B cell (primary cell): ENCODE data around the gene GADD45B. TPM values are rescaled to one million over a fixed set of nuclear protein-coding genes. Genes with fewer than 3 reads are reported as not detected.
"Not testable (repeated sequence)": the region's sequence is repeated elsewhere in the genome, so short reads cannot be mapped to it uniquely, and the experiment has no call there.

ENCODE experiments used
- ATAC-seq: fragments of 200-7000 bp; cut with Tn5 transposase; one replicate; pipeline ENCODE4 v1.10.0; 2021; ENCODE audit warnings: low read depth, mild to moderate bottlenecking, moderate number of reproducible peaks, moderate library complexity
- CTCF ChIA-PET: fragments of 350-600 bp; sonication (Branson Sonifier 250); formaldehyde crosslinking; loops from one replicate; lab custom pipeline; 2021; ENCODE audit warnings: antibody characterized with exemption, inconsistent platforms; lab: Charles Lee
- POLR2A ChIA-PET: fragments of 350-600 bp; sonication (Branson Sonifier 250); formaldehyde crosslinking; loops from one replicate; lab custom pipeline; 2021; ENCODE audit warnings: antibody characterized with exemption; lab: Charles Lee
- DNase-seq: peaks from one replicate; pipeline ENCODE4 v3.0.0; 2013
- H2AFZ ChIP-seq: 2 replicates; pipeline ENCODE4 v1.6.1; 2012; ENCODE audit warnings: mild to moderate bottlenecking, low read depth, low read length; ENCODE audit not compliant: insufficient read depth, poor library complexity, severe bottlenecking
- H3K27ac ChIP-seq, 2 donors: 1 replicate in 1 of 2; 2 replicates in 1 of 2; pipeline ENCODE4 v1.5.1; 2012 to 2013; ENCODE audit warnings: low read length in 2 of 2, mild to moderate bottlenecking in 2 of 2, moderate library complexity in 1 of 2
- H3K27me3 ChIP-seq, 4 experiments: fragments of 200-600 bp in 1 of 4; sonication (generic) in 1 of 4; replicated peaks in 1 of 4; 1 replicate in 2 of 4; 2 replicates in 2 of 4; pipeline versions ENCODE4 v1.6.1 to v1.7.0; 2013 to 2016; ENCODE audit warnings: low read length in 3 of 4, mild to moderate bottlenecking in 2 of 4, mixed read lengths in 1 of 4, moderate library complexity in 1 of 4; ENCODE audit not compliant: insufficient read depth in 4 of 4, control insufficient read depth in 3 of 4; ENCODE audit errors: control extremely low read depth in 1 of 4
- H3K36me3 ChIP-seq, 2 experiments: replicated peaks in 1 of 2; 1 replicate in 1 of 2; 2 replicates in 1 of 2; pipeline versions ENCODE4 v1.6.1 to v1.7.1; 2013; ENCODE audit warnings: low read length in 1 of 2; ENCODE audit not compliant: insufficient read depth in 2 of 2, control insufficient read depth in 1 of 2; ENCODE audit errors: control extremely low read depth in 1 of 2, extremely low read depth in 1 of 2
- H3K4me1 ChIP-seq, 2 donors: fragments of 200-600 bp in 1 of 2; sonication (generic) in 1 of 2; 1 replicate in 1 of 2; 2 replicates in 1 of 2; pipeline versions ENCODE4 v1.5.1 to v1.6.1; 2013 to 2017; ENCODE audit warnings: low read length in 2 of 2; ENCODE audit not compliant: control insufficient read depth in 2 of 2, insufficient read depth in 2 of 2
- H3K4me2 ChIP-seq: replicated peaks from 2 replicates; pipeline ENCODE3; 2012; ENCODE audit warnings: mild to moderate bottlenecking, low read depth, low read length; ENCODE audit not compliant: poor library complexity, severe bottlenecking
- H3K4me3 ChIP-seq, 5 experiments: fragments of 200-600 bp in 1 of 5; sonication (generic) in 1 of 5; 1 replicate in 3 of 5; 2 replicates in 2 of 5; pipeline versions ENCODE4 v1.5.1 to v1.7.0; 2011 to 2016; ENCODE audit warnings: low read length in 4 of 5, mild to moderate bottlenecking in 4 of 5, low read depth in 2 of 5, control low read depth in 1 of 5, moderate library complexity in 1 of 5; ENCODE audit not compliant: insufficient read depth in 1 of 5; ENCODE audit errors: control extremely low read depth in 1 of 5, extremely low read depth in 1 of 5
- H3K79me2 ChIP-seq: fragments of 200-600 bp; sonication (generic); one replicate; pipeline ENCODE4 v1.6.0; 2016; ENCODE audit warnings: low read length; ENCODE audit not compliant: control insufficient read depth, insufficient read depth
- H3K9ac ChIP-seq: fragments of 200-600 bp; sonication (generic); 2 replicates; pipeline ENCODE4 v1.6.1; 2017; ENCODE audit warnings: mild to moderate bottlenecking, low read length, moderate library complexity
- H3K9me3 ChIP-seq, 3 donors: one replicate each; pipeline versions ENCODE4 v1.6.1 to v1.7.1; 2013; ENCODE audit warnings: low read length in 2 of 3; ENCODE audit not compliant: control insufficient read depth in 2 of 3, insufficient read depth in 1 of 3; ENCODE audit errors: control extremely low read depth in 1 of 3
- H4K20me1 ChIP-seq: 2 replicates; pipeline ENCODE4 v1.6.0; 2012; ENCODE audit warnings: mild to moderate bottlenecking, low read length; ENCODE audit not compliant: insufficient read depth, control insufficient read depth, poor library complexity, severe bottlenecking
- H3K27ac Mint-ChIP-seq: one replicate; pipeline ENCODE4 v1.8.0; 2021; ENCODE audit warnings: mixed read lengths
- H3K27me3 Mint-ChIP-seq: one replicate; pipeline ENCODE4 v1.8.0; 2021; ENCODE audit warnings: mixed read lengths
- H3K4me1 Mint-ChIP-seq: one replicate; pipeline ENCODE4 v1.8.0; 2021; ENCODE audit warnings: mixed read lengths
- H3K4me3 Mint-ChIP-seq: one replicate; pipeline ENCODE4 v1.8.0; 2021; ENCODE audit warnings: mixed read lengths
- H3K9me3 Mint-ChIP-seq: one replicate; pipeline ENCODE4 v1.8.0; 2022; ENCODE audit warnings: mixed read lengths; ENCODE audit not compliant: insufficient read depth
- CTCF ChIP-seq: fragments of 200-600 bp; IDR thresholded peaks from one replicate; pipeline ENCODE4 v1.8.0; 2022; ENCODE audit warnings: antibody characterized with exemption, mild to moderate bottlenecking
- EZH2 ChIP-seq: IDR thresholded peaks from 2 replicates; pipeline ENCODE4 v1.6.1; 2012; ENCODE audit warnings: borderline replicate concordance, low read depth, mild to moderate bottlenecking, moderate library complexity, low read length; ENCODE audit not compliant: insufficient read depth, poor library complexity, severe bottlenecking
- WGBS: methylation state at CpG from one replicate; pipeline ENCODE4 v1.1.5; 2013; ENCODE audit warnings: missing lambda C conversion rate; ENCODE audit not compliant: insufficient coverage; 5-methylcytosine and 5-hydroxymethylcytosine counted together
- intact Hi-C: fragments of 100-400 bp; cut with micrococcal nuclease; formaldehyde crosslinking; loops from one replicate; pipeline ENCODE4 v1.10.0; 2022
- polyA plus RNA-seq: library from polyadenylated mRNA; depleted of rRNA; stranded (reverse); fragments of >200 nt; gene quantifications from 2 replicates; pipeline ENCODE4 v1.2.3, GENCODE V29; 2012
- total RNA-seq, 2 donors: library from RNA; stranded (reverse); fragments of 120-200 nt in 1 of 2; gene quantifications; 1 replicate in 1 of 2; 2 replicates in 1 of 2; pipeline versions ENCODE4 v1.2.3 to v1.2.4, GENCODE V29; 2013 to 2022

GADD45B gene
- total and polyA plus RNA-seq, 2 donors (not counting 1 experiment from before 2014, with no cell fraction given) = 166 to 215 TPM

- Histone ChIP-seq H3K27ac (no peak overlapping the region), H3K9me3 (no peaks in the 10 kb centered on the region), H3K4me1 (peaks cover 10 to 18% of the 10 kb centered on the region in 2 donors), H3K36me3 (no peaks in the 10 kb centered on the region), H3K79me2 (peaks cover 6% of the 10 kb centered on the region), H3K4me2 (peak overlapping the region; percentile 96), H4K20me1 (no peaks in the 10 kb centered on the region), H3K9ac (peak overlapping the region; percentile 65), H3K4me3 (peak overlapping the region in 2 of 5 experiments; percentile 54 to 55), H2AFZ (no peak overlapping the region), H3K27me3 (peaks cover 0 to 10% (median 2%) of the 10 kb centered on the region in 4 experiments)
- H3K4me1 Mint-ChIP-seq = peaks cover 11% of the 10 kb centered on the region
- POLR2A ChIA-PET = interaction anchor here (0.6 to 1.4 kb wide), 6 partner anchors 15 to 246 kb away, joined by 3 to 8 read pairs (median 4); no protein-coding TSS in a partner anchor
- H3K27me3 Mint-ChIP-seq = peaks cover 3% of the 10 kb centered on the region
- DNase-seq = no peak
- 63% methylated on average over 42 of the region's 46 CpGs for WGBS
- CTCF ChIA-PET = interaction anchor here (0.6 to 1.3 kb wide), 3 partner anchors 11 to 493 kb away, joined by 3 to 4 read pairs (median 3); partner anchors contain the start of gene TIMM13
- TF ChIP-seq EZH2 = no peak
- TF ChIP-seq CTCF = no peak
- H3K4me3 Mint-ChIP-seq = peak overlapping the region; percentile 23
- H3K27ac Mint-ChIP-seq = no peak overlapping the region
- no peak for ATAC-seq
- intact Hi-C loops = no loop called here
- H3K9me3 Mint-ChIP-seq = no peaks in the 10 kb centered on the region
These were observed 13.1 kb upstream of the GADD45B start for GRCh38 chr19:2462635-2463421.

GRCh38 chr19:2463694-2464093 lies 12.2 kb upstream of the GADD45B start:
- H4K20me1 ChIP-seq, H2AFZ ChIP-seq, ATAC-seq, H3K4me2 ChIP-seq, DNase-seq, H3K9me3 Mint-ChIP-seq, intact Hi-C loops, H3K36me3 ChIP-seq, H3K27me3 Mint-ChIP-seq, H3K27ac Mint-ChIP-seq, H3K4me3 ChIP-seq, H3K27ac ChIP-seq, H3K79me2 ChIP-seq, H3K9me3 ChIP-seq, H3K27me3 ChIP-seq, H3K9ac ChIP-seq: not testable (repeated sequence)
- peaks cover 10 to 18% of the 10 kb centered on the region in 2 donors for H3K4me1 ChIP-seq
- 100% methylated on average over 2 of the region's 5 CpGs for WGBS
- CTCF ChIA-PET = interaction anchor here (0.8 to 1.3 kb wide), 3 partner anchors 9 to 148 kb away, joined by 3 to 4 read pairs (median 3); no protein-coding TSS in a partner anchor
- POLR2A ChIA-PET = interaction anchor here (0.6 to 0.7 kb wide), 3 partner anchors 13 to 204 kb away, joined by 3 to 8 read pairs (median 7); no protein-coding TSS in a partner anchor
- peak overlapping the region; percentile 23 for H3K4me3 Mint-ChIP-seq
- peaks cover 11% of the 10 kb centered on the region for H3K4me1 Mint-ChIP-seq
